HCT116 (cell line): ENCODE data around the gene ATP6V1G3. TPM values are rescaled to one million over a fixed set of nuclear protein-coding genes. Genes with fewer than 3 reads are reported as not detected.

Source experiments
- ATAC-seq: fragments of 200-7000 bp; cut with Tn5 transposase; 2 replicates; pipeline ENCODE4 v1.9.1; 2020; ENCODE audit warnings: mild to moderate bottlenecking, moderate library complexity
- BruUV-seq: library from RNA; stranded (reverse); fragments of 400-500 nt; replicated peaks from 2 replicates; lab custom pipeline; 2021; lab: Mats Ljungman, UMichigan
- CTCF ChIA-PET: fragments of 300-600 bp; sonication (Branson Sonifier 250); formaldehyde crosslinking; loops from one replicate; lab custom pipeline; 2021; ENCODE audit warnings: antibody characterized with exemption; lab: Charles Lee
- POLR2A ChIA-PET: fragments of 300-600, 350-600 bp; sonication (Branson Sonifier 250); formaldehyde crosslinking; loops from one replicate; lab custom pipeline; 2021; ENCODE audit warnings: antibody characterized with exemption; lab: Charles Lee
- RAD21 ChIA-PET, 2 experiments: fragments of 300-600 bp; sonication (Branson Sonifier 250); formaldehyde crosslinking; loops; one replicate each; lab custom pipeline; 2023; ENCODE audit warnings: low total read pairs in 2 of 2; ENCODE audit not compliant: uncharacterized antibody in 2 of 2, unreplicated experiment in 2 of 2, low non-redundant PET in 1 of 2; lab: Charles Lee
- DNase-seq: peaks from one replicate; pipeline ENCODE4 v3.0.0-alpha.2; 2010; ENCODE audit warnings: low read depth, low spot score
- H2AFZ ChIP-seq: fragments of 200-600 bp; shearing (Covaris generic), sonication (generic); 2 replicates; pipeline ENCODE4 v1.6.1; 2017; ENCODE audit warnings: low read depth, mixed run types, mixed read lengths, antibody characterized with exemption, low read length; ENCODE audit not compliant: poor library complexity, severe bottlenecking
- H3K27ac ChIP-seq: 2 replicates; pipeline ENCODE4 v1.5.1; 2012; ENCODE audit warnings: low read depth, low read length
- H3K27me3 ChIP-seq: fragments of 200-600 bp; sonication (generic); 2 replicates; pipeline ENCODE4 v1.6.1; 2016; ENCODE audit warnings: mixed run types, low read length, mixed read lengths; ENCODE audit not compliant: insufficient read depth
- H3K36me3 ChIP-seq, 2 experiments: fragments of 200-500 bp in 1 of 2; fragments of 200-600 bp in 1 of 2; sonication (Bioruptor generic) in 1 of 2; sonication (generic) in 1 of 2; 2 replicates each; pipeline versions ENCODE4 v1.5.1 to v1.6.1; 2014 to 2016; ENCODE audit warnings: low read length in 2 of 2, inconsistent platforms in 1 of 2, mixed read lengths in 1 of 2, mixed run types in 1 of 2; ENCODE audit not compliant: insufficient read depth in 2 of 2, control insufficient read depth in 1 of 2
- H3K4me1 ChIP-seq, 2 experiments: fragments of 200-600 bp in 1 of 2; sonication (generic) in 1 of 2; 2 replicates each; pipeline versions ENCODE4 v1.5.1 to v1.6.1; 2012 to 2017; ENCODE audit warnings: low read length in 2 of 2, inconsistent platforms in 1 of 2, mild to moderate bottlenecking in 1 of 2, mixed read lengths in 1 of 2, mixed run types in 1 of 2, moderate library complexity in 1 of 2; ENCODE audit not compliant: insufficient read depth in 2 of 2, control insufficient read depth in 1 of 2
- H3K4me2 ChIP-seq: fragments of 200-600 bp; sonication (generic); 2 replicates; pipeline ENCODE4 v1.6.1; 2017; ENCODE audit warnings: mixed run types, low read length, mixed read lengths
- H3K4me3 ChIP-seq, 2 experiments: fragments of 200-600 bp in 1 of 2; sonication (generic) in 1 of 2; replicated peaks in 1 of 2; 2 replicates each; pipeline ENCODE4 v1.5.1; 2011 to 2016; ENCODE audit warnings: low read length in 2 of 2, control low read depth in 1 of 2, low read depth in 1 of 2, mild to moderate bottlenecking in 1 of 2, mixed read lengths in 1 of 2, mixed run types in 1 of 2
- H3K79me2 ChIP-seq: fragments of 200-600 bp; sonication (generic); 2 replicates; pipeline ENCODE4 v1.6.1; 2017; ENCODE audit warnings: mild to moderate bottlenecking, mixed run types, low read length, moderate library complexity, mixed read lengths; ENCODE audit not compliant: insufficient read depth
- H3K9ac ChIP-seq: fragments of 200-600 bp; sonication (generic); 2 replicates; pipeline ENCODE4 v1.6.1; 2016; ENCODE audit warnings: low read length, mixed read lengths
- H3K9me2 ChIP-seq: fragments of 200-600 bp; sonication (generic), shearing (Covaris generic); 2 replicates; pipeline ENCODE4 v1.6.1; 2017; ENCODE audit warnings: mixed run types, mild to moderate bottlenecking, moderate library complexity; ENCODE audit not compliant: insufficient read depth
- H3K9me3 ChIP-seq, 2 experiments: fragments of 200-500 bp in 1 of 2; fragments of 200-600 bp in 1 of 2; sonication (Bioruptor generic) in 1 of 2; sonication (generic) in 1 of 2; 2 replicates each; pipeline ENCODE4 v1.6.1; 2014 to 2017; ENCODE audit warnings: low read length in 2 of 2, mixed read lengths in 2 of 2, inconsistent platforms in 1 of 2, low read depth in 1 of 2, mild to moderate bottlenecking in 1 of 2, mixed run types in 1 of 2, moderate library complexity in 1 of 2; ENCODE audit not compliant: control insufficient read depth in 1 of 2, insufficient read depth in 1 of 2
- H4K20me1 ChIP-seq: fragments of 200-600 bp; sonication (generic), shearing (Covaris generic); 2 replicates; pipeline ENCODE4 v1.6.1; 2017; ENCODE audit warnings: mixed run types, mild to moderate bottlenecking, moderate library complexity; ENCODE audit not compliant: insufficient read depth
- CEBPB ChIP-seq: IDR thresholded peaks from 2 replicates; pipeline ENCODE4 v1.6.1; 2012; ENCODE audit warnings: low read depth
- EGR1 ChIP-seq: IDR thresholded peaks from 2 replicates; pipeline ENCODE4 v1.6.1; 2012; ENCODE audit warnings: low read depth
- ELF1 ChIP-seq: IDR thresholded peaks from 2 replicates; pipeline ENCODE4 v1.6.1; 2012; ENCODE audit warnings: low read depth, borderline replicate concordance
- EZH2 ChIP-seq: fragments of 200-600 bp; sonication (generic); IDR thresholded peaks from 2 replicates; pipeline ENCODE4 v1.6.1; 2017; ENCODE audit warnings: antibody characterized with exemption, mixed run types
- EZH2phosphoT487 ChIP-seq: fragments of 200-600 bp; IDR thresholded peaks from 2 replicates; pipeline ENCODE4 v1.6.1; 2018; ENCODE audit warnings: antibody characterized with exemption, borderline replicate concordance
- FOSL1 ChIP-seq: IDR thresholded peaks from 2 replicates; pipeline ENCODE4 v1.6.1; 2012; ENCODE audit warnings: low read depth
- JUND ChIP-seq: IDR thresholded peaks from 2 replicates; pipeline ENCODE4 v1.6.1; 2012
- POLR2A ChIP-seq: IDR thresholded peaks from 2 replicates; pipeline ENCODE4 v1.7.0; 2011; ENCODE audit warnings: borderline replicate concordance; ENCODE audit not compliant: insufficient read depth, insufficient read length; ENCODE audit errors: extremely low read depth
- RAD21 ChIP-seq: IDR thresholded peaks from 2 replicates; pipeline ENCODE4 v1.6.1; 2012; ENCODE audit warnings: low read depth, mild to moderate bottlenecking
- SIN3A ChIP-seq: IDR thresholded peaks from 2 replicates; pipeline ENCODE4 v1.6.1; 2012; ENCODE audit warnings: low read depth
- SP1 ChIP-seq: IDR thresholded peaks from 2 replicates; pipeline ENCODE4 v1.6.1; 2012; ENCODE audit warnings: low read depth
- SRF ChIP-seq: IDR thresholded peaks from 2 replicates; pipeline ENCODE4 v1.6.1; 2012; ENCODE audit warnings: low read depth
- TCF7L2 ChIP-seq: IDR thresholded peaks from 2 replicates; pipeline ENCODE4 v1.7.0; 2011; ENCODE audit warnings: borderline replicate concordance, inconsistent platforms; ENCODE audit not compliant: insufficient read depth, insufficient read length; ENCODE audit errors: extremely low read depth
- YY1 ChIP-seq: IDR thresholded peaks from 2 replicates; pipeline ENCODE4 v1.6.1; 2011; ENCODE audit warnings: low read length, low read depth, moderate library complexity, mild to moderate bottlenecking; ENCODE audit not compliant: insufficient replicate concordance; ENCODE audit errors: extremely low read depth
- ZFX ChIP-seq: fragments of 450-650 bp; IDR thresholded peaks from 2 replicates; pipeline ENCODE4 v1.6.1; 2017
- ZNF274 ChIP-seq: fragments of 200-500 bp; sonication (Bioruptor generic); IDR thresholded peaks from 2 replicates; pipeline ENCODE4 v1.6.1; 2014; ENCODE audit warnings: mild to moderate bottlenecking, low read depth, low read length, inconsistent platforms
- intact Hi-C: fragments of 100-400 bp; cut with micrococcal nuclease; formaldehyde crosslinking; loops from 2 replicates; pipeline ENCODE4 v1.10.0; 2022
- total RNA-seq: library from RNA; stranded (reverse); gene quantifications from one replicate; pipeline ENCODE4 v1.2.1, GENCODE V29; 2021; ENCODE audit not compliant: unreplicated experiment
- TF ChIP-seq, protein P1 (sequence below): IDR thresholded peaks from 2 replicates; pipeline ENCODE4 v1.6.1; 2012; ENCODE audit warnings: low read depth
- TF ChIP-seq, protein P2 (sequence below), 3 experiments: fragments of 200-600 bp in 1 of 3; sonication (generic) in 1 of 3; IDR thresholded peaks in 2 of 3; conservative IDR thresholded peaks in 1 of 3; 2 replicates each; pipeline ENCODE4 v1.5.1; 2012 to 2017; ENCODE audit warnings: low read depth in 2 of 3, low read length in 2 of 3, antibody characterized with exemption in 1 of 3, borderline replicate concordance in 1 of 3, control low read depth in 1 of 3, mild to moderate bottlenecking in 1 of 3, mixed read lengths in 1 of 3, mixed run types in 1 of 3, moderate library complexity in 1 of 3; ENCODE audit not compliant: insufficient read depth in 1 of 3
- TF ChIP-seq, protein P3 (sequence below): IDR thresholded peaks from 2 replicates; pipeline ENCODE4 v1.6.1; 2011; ENCODE audit warnings: mild to moderate bottlenecking, low read length, moderate library complexity; ENCODE audit not compliant: insufficient replicate concordance; ENCODE audit errors: extremely low read depth
- TF ChIP-seq, protein P4 (sequence below): IDR thresholded peaks from 2 replicates; pipeline ENCODE4 v1.6.1; 2012

Gene ATP6V1G3
- total RNA-seq, 1 experiment from 2014 or later = not detected

DNA sequence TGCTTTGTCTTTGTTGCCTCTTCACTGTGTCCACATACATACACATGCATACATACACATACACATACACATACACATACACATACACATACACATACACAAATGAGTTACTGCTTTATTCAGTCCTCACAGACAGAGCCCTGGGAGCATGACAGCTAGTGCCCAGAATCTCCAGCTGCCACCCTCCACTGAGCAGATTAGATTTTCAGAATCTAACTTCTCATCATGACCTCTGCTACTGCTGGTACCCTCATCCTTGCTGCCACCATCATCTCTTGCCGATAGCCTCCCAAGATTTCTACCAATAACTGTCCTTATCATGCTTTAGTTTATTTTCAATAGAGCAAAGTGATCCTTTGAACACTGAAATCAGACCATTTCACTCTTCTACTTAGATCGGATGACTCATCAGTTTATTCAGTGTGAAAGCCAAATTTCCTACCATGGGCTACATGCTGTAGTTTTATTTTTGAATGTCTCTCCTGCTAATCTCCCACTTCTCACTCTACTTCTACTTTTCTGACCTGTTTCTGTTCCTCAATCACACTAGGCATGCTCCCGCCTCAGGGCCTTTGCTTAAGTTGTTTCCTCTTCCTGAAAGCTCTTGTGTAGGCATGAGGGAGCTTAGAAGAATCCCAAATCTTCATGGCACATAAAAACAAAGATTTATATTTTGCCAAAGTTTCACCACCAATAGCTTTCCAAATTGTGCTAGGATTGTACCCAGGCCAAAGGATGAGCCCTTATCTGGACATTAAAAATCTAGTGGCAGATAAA is 43.0 kb downstream of the ATP6V1G3 start:
- DNase-seq = no peak
- no peaks in the 10 kb centered on the region for H3K27me3 ChIP-seq
- intact Hi-C loops = no loop called here
- H3K9me3 ChIP-seq = no peaks in the 10 kb centered on the region
- RAD21 ChIA-PET = no interaction called here
- ATAC-seq = no peak
- no peaks in the 10 kb centered on the region for H3K9me2 ChIP-seq
- POLR2A ChIA-PET = no interaction called here
- no peaks in the 10 kb centered on the region for H4K20me1 ChIP-seq
- peaks cover 0 to 7% of the 10 kb centered on the region in 2 experiments; a peak in 2 of 4 replicates for H3K4me1 ChIP-seq
- H3K4me2 ChIP-seq = no peak overlapping the region
- no peak overlapping the region for H3K27ac ChIP-seq
- H3K79me2 ChIP-seq = no peaks in the 10 kb centered on the region
- no TSS peak for BruUV-seq
- H3K9ac ChIP-seq = no peak overlapping the region
- no peak overlapping the region for H3K4me3 ChIP-seq
- H2AFZ ChIP-seq = peak overlapping the region; percentile 93
- TF ChIP-seq YY1 = no peak
- TF ChIP-seq ZNF274 = no peak
- TF ChIP-seq, protein P1, sequence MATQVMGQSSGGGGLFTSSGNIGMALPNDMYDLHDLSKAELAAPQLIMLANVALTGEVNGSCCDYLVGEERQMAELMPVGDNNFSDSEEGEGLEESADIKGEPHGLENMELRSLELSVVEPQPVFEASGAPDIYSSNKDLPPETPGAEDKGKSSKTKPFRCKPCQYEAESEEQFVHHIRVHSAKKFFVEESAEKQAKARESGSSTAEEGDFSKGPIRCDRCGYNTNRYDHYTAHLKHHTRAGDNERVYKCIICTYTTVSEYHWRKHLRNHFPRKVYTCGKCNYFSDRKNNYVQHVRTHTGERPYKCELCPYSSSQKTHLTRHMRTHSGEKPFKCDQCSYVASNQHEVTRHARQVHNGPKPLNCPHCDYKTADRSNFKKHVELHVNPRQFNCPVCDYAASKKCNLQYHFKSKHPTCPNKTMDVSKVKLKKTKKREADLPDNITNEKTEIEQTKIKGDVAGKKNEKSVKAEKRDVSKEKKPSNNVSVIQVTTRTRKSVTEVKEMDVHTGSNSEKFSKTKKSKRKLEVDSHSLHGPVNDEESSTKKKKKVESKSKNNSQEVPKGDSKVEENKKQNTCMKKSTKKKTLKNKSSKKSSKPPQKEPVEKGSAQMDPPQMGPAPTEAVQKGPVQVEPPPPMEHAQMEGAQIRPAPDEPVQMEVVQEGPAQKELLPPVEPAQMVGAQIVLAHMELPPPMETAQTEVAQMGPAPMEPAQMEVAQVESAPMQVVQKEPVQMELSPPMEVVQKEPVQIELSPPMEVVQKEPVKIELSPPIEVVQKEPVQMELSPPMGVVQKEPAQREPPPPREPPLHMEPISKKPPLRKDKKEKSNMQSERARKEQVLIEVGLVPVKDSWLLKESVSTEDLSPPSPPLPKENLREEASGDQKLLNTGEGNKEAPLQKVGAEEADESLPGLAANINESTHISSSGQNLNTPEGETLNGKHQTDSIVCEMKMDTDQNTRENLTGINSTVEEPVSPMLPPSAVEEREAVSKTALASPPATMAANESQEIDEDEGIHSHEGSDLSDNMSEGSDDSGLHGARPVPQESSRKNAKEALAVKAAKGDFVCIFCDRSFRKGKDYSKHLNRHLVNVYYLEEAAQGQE = no peak
- TF ChIP-seq FOSL1 = no peak
- TF ChIP-seq RAD21 = no peak
- TF ChIP-seq SIN3A = no peak
- no peak for TF ChIP-seq ELF1
- no peak for TF ChIP-seq SRF
- no peak for TF ChIP-seq EZH2
- no peak for TF ChIP-seq TCF7L2
- TF ChIP-seq JUND = no peak
- no peak for TF ChIP-seq EZH2phosphoT487
- TF ChIP-seq, protein P2, sequence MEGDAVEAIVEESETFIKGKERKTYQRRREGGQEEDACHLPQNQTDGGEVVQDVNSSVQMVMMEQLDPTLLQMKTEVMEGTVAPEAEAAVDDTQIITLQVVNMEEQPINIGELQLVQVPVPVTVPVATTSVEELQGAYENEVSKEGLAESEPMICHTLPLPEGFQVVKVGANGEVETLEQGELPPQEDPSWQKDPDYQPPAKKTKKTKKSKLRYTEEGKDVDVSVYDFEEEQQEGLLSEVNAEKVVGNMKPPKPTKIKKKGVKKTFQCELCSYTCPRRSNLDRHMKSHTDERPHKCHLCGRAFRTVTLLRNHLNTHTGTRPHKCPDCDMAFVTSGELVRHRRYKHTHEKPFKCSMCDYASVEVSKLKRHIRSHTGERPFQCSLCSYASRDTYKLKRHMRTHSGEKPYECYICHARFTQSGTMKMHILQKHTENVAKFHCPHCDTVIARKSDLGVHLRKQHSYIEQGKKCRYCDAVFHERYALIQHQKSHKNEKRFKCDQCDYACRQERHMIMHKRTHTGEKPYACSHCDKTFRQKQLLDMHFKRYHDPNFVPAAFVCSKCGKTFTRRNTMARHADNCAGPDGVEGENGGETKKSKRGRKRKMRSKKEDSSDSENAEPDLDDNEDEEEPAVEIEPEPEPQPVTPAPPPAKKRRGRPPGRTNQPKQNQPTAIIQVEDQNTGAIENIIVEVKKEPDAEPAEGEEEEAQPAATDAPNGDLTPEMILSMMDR (IDR thresholded peaks at IDR 0.05 in 2 of 3, conservative IDR thresholded peaks at IDR 0.05 in 1 of 3; ENCODE audit: borderline replicate concordance in 1 of 3, insufficient read depth in 1 of 3, low read depth in 2 of 3, low read length in 2 of 3) = no peak
- TF ChIP-seq POLR2A = no peak
- TF ChIP-seq, protein P3, sequence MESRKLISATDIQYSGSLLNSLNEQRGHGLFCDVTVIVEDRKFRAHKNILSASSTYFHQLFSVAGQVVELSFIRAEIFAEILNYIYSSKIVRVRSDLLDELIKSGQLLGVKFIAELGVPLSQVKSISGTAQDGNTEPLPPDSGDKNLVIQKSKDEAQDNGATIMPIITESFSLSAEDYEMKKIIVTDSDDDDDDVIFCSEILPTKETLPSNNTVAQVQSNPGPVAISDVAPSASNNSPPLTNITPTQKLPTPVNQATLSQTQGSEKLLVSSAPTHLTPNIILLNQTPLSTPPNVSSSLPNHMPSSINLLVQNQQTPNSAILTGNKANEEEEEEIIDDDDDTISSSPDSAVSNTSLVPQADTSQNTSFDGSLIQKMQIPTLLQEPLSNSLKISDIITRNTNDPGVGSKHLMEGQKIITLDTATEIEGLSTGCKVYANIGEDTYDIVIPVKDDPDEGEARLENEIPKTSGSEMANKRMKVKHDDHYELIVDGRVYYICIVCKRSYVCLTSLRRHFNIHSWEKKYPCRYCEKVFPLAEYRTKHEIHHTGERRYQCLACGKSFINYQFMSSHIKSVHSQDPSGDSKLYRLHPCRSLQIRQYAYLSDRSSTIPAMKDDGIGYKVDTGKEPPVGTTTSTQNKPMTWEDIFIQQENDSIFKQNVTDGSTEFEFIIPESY = no peak
- TF ChIP-seq CEBPB = no peak
- TF ChIP-seq EGR1 = no peak
- no peak for TF ChIP-seq ZFX
- TF ChIP-seq, protein P4, sequence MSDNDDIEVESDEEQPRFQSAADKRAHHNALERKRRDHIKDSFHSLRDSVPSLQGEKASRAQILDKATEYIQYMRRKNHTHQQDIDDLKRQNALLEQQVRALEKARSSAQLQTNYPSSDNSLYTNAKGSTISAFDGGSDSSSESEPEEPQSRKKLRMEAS = no peak
- TF ChIP-seq SP1 = no peak
- H3K36me3 ChIP-seq = no peaks in the 10 kb centered on the region
- CTCF ChIA-PET = no interaction called here
